ENCODE data around the gene TOM1.

The TOM1 gene

DNA sequence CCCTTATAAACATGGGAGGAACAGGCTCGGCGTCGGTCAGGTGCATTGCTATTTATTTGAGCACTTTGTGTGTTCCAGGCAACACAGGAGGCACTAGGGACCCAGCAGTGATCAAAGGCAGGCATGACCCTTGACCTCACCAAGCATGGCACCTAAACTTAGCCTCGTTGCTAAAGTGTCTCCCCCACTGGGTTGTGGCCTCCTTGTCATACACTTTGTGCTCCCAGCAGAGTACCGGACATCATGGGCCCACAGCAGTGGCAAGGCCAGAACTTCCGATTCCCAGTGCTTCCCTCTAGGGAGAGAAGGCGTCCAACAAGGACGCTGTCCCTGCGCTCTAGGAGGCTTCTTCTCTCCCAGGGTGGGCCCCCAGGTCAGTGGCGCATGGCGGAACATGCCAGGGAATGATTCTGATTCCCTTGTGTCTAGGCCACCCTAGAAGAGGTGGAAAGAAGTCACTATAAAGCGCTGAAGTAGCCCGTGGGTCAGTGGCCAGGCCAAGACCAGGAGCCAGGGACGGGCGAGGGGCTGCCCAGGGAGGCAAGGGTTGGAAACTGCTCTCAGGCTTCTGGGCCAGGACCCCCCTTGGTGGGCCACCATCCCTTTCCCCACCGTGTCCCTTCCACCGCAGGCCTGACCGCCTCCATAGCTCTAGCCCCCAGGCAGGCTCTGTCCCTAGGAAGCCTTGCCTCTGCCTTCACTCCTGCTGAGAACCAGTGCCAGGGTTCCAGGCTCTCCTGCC, 19.7 kb downstream of the TOM1 start:
- H3K79me2 ChIP-seq (ENCODE audit: insufficient read depth, low read length), result no peaks in the 10 kb centered on the region
- no peaks in the 10 kb centered on the region for H3K27me3 ChIP-seq (ENCODE audit: insufficient read depth, low read length, poor library complexity, severe bottlenecking)
- no peaks in the 10 kb centered on the region for H3K4me1 ChIP-seq (ENCODE audit: insufficient read depth, low read length, poor library complexity, severe bottlenecking)
- TF ChIP-seq, protein P1, sequence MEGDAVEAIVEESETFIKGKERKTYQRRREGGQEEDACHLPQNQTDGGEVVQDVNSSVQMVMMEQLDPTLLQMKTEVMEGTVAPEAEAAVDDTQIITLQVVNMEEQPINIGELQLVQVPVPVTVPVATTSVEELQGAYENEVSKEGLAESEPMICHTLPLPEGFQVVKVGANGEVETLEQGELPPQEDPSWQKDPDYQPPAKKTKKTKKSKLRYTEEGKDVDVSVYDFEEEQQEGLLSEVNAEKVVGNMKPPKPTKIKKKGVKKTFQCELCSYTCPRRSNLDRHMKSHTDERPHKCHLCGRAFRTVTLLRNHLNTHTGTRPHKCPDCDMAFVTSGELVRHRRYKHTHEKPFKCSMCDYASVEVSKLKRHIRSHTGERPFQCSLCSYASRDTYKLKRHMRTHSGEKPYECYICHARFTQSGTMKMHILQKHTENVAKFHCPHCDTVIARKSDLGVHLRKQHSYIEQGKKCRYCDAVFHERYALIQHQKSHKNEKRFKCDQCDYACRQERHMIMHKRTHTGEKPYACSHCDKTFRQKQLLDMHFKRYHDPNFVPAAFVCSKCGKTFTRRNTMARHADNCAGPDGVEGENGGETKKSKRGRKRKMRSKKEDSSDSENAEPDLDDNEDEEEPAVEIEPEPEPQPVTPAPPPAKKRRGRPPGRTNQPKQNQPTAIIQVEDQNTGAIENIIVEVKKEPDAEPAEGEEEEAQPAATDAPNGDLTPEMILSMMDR (conservative IDR thresholded peaks at IDR 0.05; ENCODE audit: low read length), result no peak
- TF ChIP-seq EZH2phosphoT487 (IDR thresholded peaks at IDR 0.05; ENCODE audit: borderline replicate concordance), result no peak
- no peaks in the 10 kb centered on the region for H3K9me2 ChIP-seq (replicated peaks; ENCODE audit: low read depth, low read length)
- no peak overlapping the region for H2AFZ ChIP-seq (ENCODE audit: low read length)
- no peak overlapping the region for H3K4me3 ChIP-seq (ENCODE audit: low read length, poor library complexity, severe bottlenecking)
- no peak overlapping the region for H3K4me2 ChIP-seq (ENCODE audit: low read depth, low read length, poor library complexity, severe bottlenecking)
- H3K9ac ChIP-seq (ENCODE audit: low read depth, low read length, poor library complexity, severe bottlenecking), result no peak overlapping the region
- H4K20me1 ChIP-seq (ENCODE audit: insufficient read depth, low read length, poor library complexity, severe bottlenecking), result no peaks in the 10 kb centered on the region
- H3F3A ChIP-seq (ENCODE audit: low read depth), result no peaks in the 10 kb centered on the region
- H3K9me3 ChIP-seq (ENCODE audit: insufficient read depth, low read depth, low read length), result no peaks in the 10 kb centered on the region
- peaks cover 38% of the 10 kb centered on the region; the same call in 1 of the 2 replicates for H3K36me3 ChIP-seq (ENCODE audit: insufficient read depth, low read length)

DNA sequence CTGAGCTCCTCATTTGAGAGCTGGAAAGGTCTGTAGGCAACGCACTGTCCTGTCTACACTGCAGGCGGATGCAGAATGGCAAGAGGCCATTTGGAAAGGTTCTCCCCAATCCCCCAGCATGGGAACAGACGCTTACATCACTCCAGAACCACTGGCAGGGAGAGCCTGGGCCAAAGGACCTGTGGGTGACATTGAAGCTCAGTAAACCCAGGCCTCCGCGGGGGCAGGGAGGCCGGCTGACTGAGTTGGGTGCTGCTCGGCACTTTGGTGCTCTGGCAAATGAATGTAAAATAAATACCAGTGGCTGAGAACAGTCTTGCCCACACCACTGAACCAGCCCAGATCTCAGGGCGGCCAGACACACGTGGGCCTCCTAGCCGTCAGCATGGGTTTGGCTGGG, 22.4 kb downstream of the TOM1 start:
- Histone ChIP-seq H3K9ac (ENCODE audit: low read depth, low read length, poor library complexity, severe bottlenecking) (no peak overlapping the region), H3K9me2 (replicated peaks; ENCODE audit: low read depth, low read length) (no peaks in the 10 kb centered on the region), H4K20me1 (ENCODE audit: insufficient read depth, low read length, poor library complexity, severe bottlenecking) (no peaks in the 10 kb centered on the region), H3K4me3 (ENCODE audit: low read length, poor library complexity, severe bottlenecking) (no peak overlapping the region), H3K36me3 (ENCODE audit: insufficient read depth, low read length) (peaks cover 51% of the 10 kb centered on the region; the same call in 1 of the 2 replicates), H3F3A (ENCODE audit: low read depth) (no peaks in the 10 kb centered on the region), H3K79me2 (ENCODE audit: insufficient read depth, low read length) (no peaks in the 10 kb centered on the region), H3K4me1 (ENCODE audit: insufficient read depth, low read length, poor library complexity, severe bottlenecking) (no peaks in the 10 kb centered on the region), H2AFZ (ENCODE audit: low read length) (no peak overlapping the region), H3K4me2 (ENCODE audit: low read depth, low read length, poor library complexity, severe bottlenecking) (no peak overlapping the region), H3K9me3 (ENCODE audit: insufficient read depth, low read depth, low read length) (no peaks in the 10 kb centered on the region), H3K27me3 (ENCODE audit: insufficient read depth, low read length, poor library complexity, severe bottlenecking) (no peaks in the 10 kb centered on the region)
- TF ChIP-seq, protein P1 (conservative IDR thresholded peaks at IDR 0.05; ENCODE audit: low read length), result no peak
- TF ChIP-seq EZH2phosphoT487 (IDR thresholded peaks at IDR 0.05; ENCODE audit: borderline replicate concordance), result no peak

DNA sequence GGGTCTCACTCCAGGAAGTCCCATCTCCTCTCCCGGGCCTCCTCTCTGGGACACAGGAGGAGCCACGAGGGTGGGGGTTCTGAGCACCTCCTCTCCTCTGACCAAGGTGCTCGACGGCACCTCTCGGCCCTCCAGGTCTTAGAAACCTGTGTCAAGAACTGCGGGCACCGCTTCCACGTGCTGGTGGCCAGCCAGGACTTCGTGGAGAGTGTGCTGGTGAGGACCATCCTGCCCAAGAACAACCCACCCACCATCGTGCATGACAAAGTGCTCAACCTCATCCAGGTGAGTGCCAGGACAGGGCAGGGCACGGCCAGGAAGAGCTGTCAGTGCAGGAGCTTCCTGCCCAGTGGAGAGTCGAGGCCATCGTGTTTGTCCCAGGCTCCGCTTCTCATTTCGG, 23.2 kb downstream of the TOM1 start:
- Histone ChIP-seq H3K27me3 (ENCODE audit: insufficient read depth, low read length, poor library complexity, severe bottlenecking) (no peaks in the 10 kb centered on the region), H2AFZ (ENCODE audit: low read length) (no peak overlapping the region), H3K9me3 (ENCODE audit: insufficient read depth, low read depth, low read length) (no peaks in the 10 kb centered on the region), H3K4me3 (ENCODE audit: low read length, poor library complexity, severe bottlenecking) (no peak overlapping the region), H3K4me2 (ENCODE audit: low read depth, low read length, poor library complexity, severe bottlenecking) (no peak overlapping the region), H3F3A (ENCODE audit: low read depth) (no peaks in the 10 kb centered on the region), H3K4me1 (ENCODE audit: insufficient read depth, low read length, poor library complexity, severe bottlenecking) (no peaks in the 10 kb centered on the region), H3K36me3 (ENCODE audit: insufficient read depth, low read length) (peaks cover 55% of the 10 kb centered on the region; the same call in 1 of the 2 replicates), H3K79me2 (ENCODE audit: insufficient read depth, low read length) (no peaks in the 10 kb centered on the region), H3K9me2 (replicated peaks; ENCODE audit: low read depth, low read length) (no peaks in the 10 kb centered on the region), H4K20me1 (ENCODE audit: insufficient read depth, low read length, poor library complexity, severe bottlenecking) (no peaks in the 10 kb centered on the region), H3K9ac (ENCODE audit: low read depth, low read length, poor library complexity, severe bottlenecking) (no peak overlapping the region)
- TF ChIP-seq EZH2phosphoT487 (IDR thresholded peaks at IDR 0.05; ENCODE audit: borderline replicate concordance), result no peak
- TF ChIP-seq, protein P1 (conservative IDR thresholded peaks at IDR 0.05; ENCODE audit: low read length), result no peak
